HG03354 (cell line): ENCODE data around the gene NUAK2.

Experiments used
- ATAC-seq: cut with Tn5 transposase; IDR thresholded peaks from one replicate; pipeline ENCODE4 v1.9.1; 2021; ENCODE audit warnings: mild to moderate bottlenecking; ENCODE audit not compliant: unreplicated experiment, poor library complexity, severe bottlenecking

NUAK2 gene

GRCh38 chr1:205348554-205349487 lies 27.3 kb upstream of the NUAK2 start:
- ATAC-seq, result no peak

- no peak for ATAC-seq
Observed at GRCh38 chr1:205346956-205347574, 25.5 kb upstream of the NUAK2 start.

DNA sequence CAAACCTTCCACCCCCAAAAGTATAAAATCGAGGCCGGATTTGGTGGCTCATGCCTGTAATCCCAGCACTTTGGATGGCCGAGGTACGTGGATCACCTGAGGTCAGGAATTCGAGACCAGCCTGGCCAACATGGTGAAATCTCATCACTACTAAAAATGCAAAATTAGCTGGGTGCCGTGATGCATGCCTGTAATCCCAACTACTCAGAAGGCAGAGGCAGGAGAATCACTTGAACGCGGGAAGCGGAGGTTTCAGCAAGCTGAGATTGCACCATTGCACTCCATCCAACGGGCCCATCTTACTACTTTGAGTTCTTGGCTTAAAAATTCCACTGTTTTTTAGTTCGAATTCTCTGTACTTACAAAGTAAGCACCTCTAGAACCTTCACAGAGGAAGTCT lies 24.2 kb upstream of the NUAK2 start:
- no peak for ATAC-seq

GRCh38 chr1:205344066-205344928 lies 22.8 kb upstream of the NUAK2 start:
- no peak for ATAC-seq

- ATAC-seq, result no peak
Observed at GRCh38 chr1:205343431-205344065, 22.0 kb upstream of the NUAK2 start.

DNA sequence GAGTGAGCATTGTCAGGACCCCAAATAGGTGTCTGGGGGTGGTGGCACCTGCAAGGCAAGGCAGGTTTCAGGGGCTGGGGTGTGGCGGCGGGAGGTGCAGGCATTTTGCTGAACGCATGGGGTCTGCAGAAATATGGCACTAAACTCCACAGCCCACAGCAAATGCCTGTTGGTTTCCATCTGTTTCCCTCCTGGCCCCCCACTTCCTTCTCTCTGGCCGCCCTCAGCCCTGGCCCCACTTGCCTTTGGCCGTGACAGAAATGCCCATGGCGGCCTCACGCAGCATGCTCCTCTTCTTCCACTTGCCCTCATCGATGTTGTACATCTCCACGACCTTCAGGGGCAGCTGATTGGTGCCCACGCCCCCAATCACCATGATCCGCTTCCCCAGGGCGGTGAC lies 21.4 kb upstream of the NUAK2 start:
- no peak for ATAC-seq

GRCh38 chr1:205340676-205341075 lies 19.1 kb upstream of the NUAK2 start:
- ATAC-seq, result no peak

GRCh38 chr1:205339717-205340116 lies 18.2 kb upstream of the NUAK2 start:
- ATAC-seq, result peak; percentile 62

GRCh38 chr1:205339197-205339702 lies 17.7 kb upstream of the NUAK2 start:
- no peak for ATAC-seq

- no peak for ATAC-seq
Observed at GRCh38 chr1:205338011-205338410, 16.5 kb upstream of the NUAK2 start.

DNA sequence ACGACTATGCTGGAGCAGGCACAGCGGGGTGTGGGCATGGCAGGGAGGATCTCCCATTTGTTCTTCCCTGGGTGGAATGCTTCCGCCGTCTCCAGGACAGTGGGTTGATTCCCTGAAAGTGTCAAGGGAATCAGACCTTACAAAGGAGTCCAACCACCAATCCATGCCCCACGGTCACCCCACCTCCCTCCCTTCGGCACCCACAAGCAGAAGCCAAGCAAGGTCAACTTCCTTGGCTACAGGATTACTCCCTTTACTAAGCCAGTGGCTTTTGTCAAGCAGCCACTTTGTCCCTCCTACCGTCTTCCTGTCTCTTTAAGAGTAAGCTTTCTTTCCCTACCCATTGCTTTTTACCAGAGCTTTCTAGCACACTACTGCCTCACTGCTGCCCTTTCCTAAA lies 15.9 kb upstream of the NUAK2 start:
- ATAC-seq, result no peak

GRCh38 chr1:205335692-205336091 lies 14.1 kb upstream of the NUAK2 start:
- ATAC-seq, result peak; percentile 64

- ATAC-seq, result no peak
Observed at GRCh38 chr1:205332015-205332791, 10.7 kb upstream of the NUAK2 start.

DNA sequence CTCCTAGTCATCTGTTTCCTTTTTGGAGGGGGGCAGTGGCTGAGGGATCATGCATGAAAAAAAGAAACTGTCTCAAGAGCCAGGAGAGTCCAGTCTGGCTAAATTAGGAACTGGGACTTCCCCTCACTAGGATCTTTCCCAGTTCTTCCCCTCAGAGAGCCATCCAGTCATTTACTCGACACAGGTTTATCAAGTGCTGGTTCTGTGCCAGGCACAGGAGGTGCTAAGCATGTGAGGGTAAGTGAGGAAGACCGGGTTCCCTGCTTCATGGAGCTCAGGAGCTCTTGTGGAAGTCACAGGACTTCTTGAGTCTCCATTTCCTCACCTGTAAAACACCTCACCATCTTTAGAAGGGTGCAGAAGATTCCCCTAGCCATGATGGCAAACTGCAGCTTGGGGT lies 8.6 kb upstream of the NUAK2 start:
- no peak for ATAC-seq

GRCh38 chr1:205329719-205330118 lies 8.2 kb upstream of the NUAK2 start:
- no peak for ATAC-seq

DNA sequence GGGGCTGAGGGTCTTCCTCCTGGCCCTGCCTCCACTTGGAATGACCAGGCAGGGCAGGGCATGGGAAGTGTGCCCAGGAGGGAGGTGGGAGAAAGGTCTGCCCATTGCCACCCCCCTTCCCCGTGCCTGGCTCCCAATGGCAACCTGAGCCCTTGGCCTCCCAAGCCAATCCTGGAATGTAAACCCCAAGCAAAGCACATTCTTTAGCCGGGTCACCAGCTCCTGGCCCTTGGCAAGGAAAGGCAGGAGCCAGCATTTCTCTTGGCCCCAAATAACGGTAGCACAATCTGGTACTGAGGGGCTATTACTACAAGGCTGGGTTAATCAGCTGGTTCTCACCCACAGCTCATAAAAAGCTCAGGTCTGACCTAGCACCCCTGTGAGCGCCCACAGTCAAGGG lies 6.9 kb upstream of the NUAK2 start:
- no peak for ATAC-seq

- no peak for ATAC-seq
Observed at GRCh38 chr1:205326812-205327466, 5.4 kb upstream of the NUAK2 start.

DNA sequence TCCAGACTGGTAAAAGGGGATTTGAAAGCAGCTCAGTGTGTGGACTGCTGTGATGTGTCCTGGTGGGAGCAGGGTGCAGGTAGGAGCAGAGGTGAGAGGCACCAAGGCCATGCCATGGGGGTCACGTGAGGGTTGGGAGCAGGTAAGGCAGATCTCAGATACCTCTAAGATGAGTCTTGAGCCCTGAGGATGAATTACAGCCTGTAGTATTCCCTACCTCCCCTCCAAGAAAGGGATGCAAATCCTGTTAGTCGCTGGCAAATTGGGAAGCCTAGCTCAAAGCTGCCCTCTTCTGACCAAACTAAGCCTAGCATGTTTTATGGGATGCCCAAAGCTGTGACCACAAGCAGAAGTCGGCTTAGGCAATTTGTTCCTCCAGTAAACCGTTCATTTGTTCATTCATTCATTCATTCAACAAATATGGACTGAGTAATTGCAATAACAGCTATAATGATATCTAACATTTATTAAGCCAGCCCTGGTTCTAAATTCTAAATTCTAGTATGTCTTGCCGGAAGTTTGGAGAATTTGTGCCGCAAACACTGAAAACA lies 3.9 kb upstream of the NUAK2 start:
- no peak for ATAC-seq
